GM12873 (cell line): ENCODE measurements around the gene ARHGAP6.

Experiments
- TF ChIP-seq, protein P1 (sequence below): IDR thresholded peaks from 2 replicates; pipeline ENCODE4 v1.5.1; 2012; ENCODE audit warnings: low read depth, mild to moderate bottlenecking, moderate library complexity, low read length, control low read depth; ENCODE audit not compliant: insufficient read depth; ENCODE audit errors: missing control alignments

Gene ARHGAP6

DNA sequence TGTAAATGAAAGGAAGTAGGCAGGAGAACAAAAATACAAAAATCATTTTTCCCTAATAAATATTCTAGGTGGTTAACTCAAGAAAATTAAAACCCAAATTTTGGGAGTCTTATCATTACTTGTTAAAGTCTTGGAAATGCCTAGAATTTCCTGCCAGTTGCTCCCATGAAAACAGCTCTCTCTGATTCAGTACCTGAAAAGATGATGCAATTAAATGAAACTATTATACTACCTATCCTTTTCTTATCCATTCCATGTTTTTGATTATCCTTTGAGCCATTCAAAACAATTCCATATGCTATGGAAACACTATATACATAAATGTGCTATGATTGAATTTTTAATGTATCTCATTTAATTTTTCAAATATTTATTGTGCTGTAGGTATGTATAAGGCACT, 423.0 kb downstream of the ARHGAP6 start:
- TF ChIP-seq, protein P1, sequence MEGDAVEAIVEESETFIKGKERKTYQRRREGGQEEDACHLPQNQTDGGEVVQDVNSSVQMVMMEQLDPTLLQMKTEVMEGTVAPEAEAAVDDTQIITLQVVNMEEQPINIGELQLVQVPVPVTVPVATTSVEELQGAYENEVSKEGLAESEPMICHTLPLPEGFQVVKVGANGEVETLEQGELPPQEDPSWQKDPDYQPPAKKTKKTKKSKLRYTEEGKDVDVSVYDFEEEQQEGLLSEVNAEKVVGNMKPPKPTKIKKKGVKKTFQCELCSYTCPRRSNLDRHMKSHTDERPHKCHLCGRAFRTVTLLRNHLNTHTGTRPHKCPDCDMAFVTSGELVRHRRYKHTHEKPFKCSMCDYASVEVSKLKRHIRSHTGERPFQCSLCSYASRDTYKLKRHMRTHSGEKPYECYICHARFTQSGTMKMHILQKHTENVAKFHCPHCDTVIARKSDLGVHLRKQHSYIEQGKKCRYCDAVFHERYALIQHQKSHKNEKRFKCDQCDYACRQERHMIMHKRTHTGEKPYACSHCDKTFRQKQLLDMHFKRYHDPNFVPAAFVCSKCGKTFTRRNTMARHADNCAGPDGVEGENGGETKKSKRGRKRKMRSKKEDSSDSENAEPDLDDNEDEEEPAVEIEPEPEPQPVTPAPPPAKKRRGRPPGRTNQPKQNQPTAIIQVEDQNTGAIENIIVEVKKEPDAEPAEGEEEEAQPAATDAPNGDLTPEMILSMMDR, result no peak

DNA sequence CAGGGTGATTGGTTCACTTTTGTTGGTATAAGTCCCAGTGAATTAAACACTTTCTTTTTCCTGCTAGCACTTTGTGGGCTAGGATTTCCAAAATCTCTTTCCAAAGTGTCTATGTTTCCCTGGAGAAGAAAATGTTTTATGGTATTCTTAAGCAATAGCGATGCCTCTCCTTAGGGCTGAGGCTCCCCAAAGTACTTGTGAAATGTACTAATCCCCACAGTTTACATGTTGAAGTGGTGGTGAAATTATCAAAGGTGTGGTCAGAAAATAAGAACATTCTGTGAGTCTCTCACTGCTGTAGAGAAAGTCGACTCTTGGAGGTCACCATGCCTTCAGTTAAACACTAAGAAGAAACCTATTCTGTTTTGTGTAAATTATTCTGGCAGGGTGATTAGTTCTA, 424.0 kb downstream of the ARHGAP6 start:
- TF ChIP-seq, protein P1, result no peak

DNA sequence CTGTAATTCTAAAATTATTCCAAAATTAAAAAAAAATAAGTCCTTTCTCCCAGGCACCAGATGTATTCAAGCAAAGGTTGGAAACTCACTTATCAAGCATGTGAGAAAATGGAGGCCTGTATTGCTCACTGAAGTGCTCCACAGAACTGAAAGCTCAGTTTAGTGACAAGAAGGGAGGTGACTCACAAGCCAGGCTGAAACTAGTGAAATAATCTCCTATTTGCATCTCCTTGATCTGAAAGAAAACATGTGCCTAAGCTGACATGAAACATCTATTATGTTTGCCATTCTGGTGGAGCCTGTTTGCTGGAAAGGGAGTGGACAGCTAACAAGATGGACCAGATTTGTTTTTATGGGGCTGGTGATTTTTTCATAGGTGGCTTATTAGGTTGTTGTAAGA, 426.5 kb downstream of the ARHGAP6 start:
- TF ChIP-seq, protein P1, result no peak

DNA sequence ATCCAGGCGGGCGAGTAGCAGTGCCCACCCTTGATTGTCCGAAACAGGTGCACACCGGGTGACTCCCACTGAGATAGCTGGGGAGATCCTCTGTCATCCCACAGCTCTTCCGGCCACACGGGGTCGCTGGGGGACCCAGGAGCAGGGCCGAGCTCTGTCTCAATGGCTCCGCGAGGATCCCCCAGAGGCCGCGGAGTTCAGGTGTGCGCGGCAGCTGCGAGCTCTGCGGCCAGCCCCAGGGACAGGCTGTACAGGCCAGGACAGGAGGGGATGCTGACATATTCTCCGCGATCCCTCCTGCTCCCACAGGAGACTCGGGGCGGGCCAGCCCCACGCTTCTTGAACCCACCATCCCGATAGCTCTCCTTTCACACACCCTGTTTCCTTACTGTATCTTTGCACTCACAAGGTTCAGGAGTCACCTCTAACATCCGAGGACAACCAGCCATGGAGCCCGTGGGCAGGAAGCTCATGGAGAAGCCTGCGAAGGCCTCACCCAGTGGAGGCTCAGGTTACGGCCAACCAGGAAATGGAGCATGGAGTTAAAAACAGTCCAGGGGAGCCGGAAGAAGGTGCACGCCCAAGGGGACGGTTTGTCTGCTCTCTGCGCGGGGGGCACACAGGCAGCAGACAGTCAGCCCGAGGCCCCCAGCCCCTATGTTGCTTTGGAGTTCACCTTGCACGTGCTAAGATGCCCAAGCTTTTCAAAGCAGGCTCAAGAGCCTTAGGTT, 450.4 kb downstream of the ARHGAP6 start:
- TF ChIP-seq, protein P1, result no peak

DNA sequence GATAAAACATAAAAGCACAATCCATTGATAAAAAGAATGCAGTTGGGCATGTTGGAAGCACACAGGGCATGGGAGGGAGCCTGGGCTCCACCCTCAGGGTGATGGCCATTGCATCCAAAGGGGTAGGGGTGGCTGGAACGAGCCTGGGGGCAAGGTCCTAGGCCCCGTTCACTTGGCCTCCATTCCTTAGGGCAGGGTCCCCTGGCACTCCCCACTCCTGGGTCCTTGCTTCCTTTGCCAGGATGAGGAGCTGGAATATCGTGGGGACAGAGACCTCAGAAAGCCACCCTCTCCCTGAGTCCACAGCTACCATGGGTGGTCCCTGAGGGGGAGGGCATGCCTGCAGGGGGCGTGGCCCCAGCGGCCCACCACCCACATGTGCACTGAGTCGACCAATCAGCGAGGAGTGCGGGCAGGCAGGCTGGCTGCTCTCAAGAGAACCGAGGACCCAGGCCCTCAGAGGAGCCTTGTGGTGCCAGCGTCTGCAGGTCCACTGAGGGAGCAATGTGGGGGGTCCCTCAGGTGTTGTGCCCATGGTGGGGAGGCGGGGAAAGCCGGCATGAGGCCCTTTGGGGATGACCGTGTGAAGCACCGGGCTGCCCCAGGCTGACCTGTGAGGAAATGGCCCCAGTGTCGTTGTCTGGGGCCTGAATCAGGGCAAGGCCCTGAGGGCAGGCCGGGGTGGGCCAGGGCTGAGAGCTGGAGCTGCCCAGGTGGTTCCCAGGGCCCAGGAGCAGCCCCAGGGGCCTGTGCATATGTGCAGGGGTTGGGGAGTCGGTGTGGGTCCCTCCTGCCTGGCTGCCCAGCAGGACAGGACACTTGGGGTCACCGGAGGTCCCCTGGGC, 451.2 kb downstream of the ARHGAP6 start:
- TF ChIP-seq, protein P1, result no peak

DNA sequence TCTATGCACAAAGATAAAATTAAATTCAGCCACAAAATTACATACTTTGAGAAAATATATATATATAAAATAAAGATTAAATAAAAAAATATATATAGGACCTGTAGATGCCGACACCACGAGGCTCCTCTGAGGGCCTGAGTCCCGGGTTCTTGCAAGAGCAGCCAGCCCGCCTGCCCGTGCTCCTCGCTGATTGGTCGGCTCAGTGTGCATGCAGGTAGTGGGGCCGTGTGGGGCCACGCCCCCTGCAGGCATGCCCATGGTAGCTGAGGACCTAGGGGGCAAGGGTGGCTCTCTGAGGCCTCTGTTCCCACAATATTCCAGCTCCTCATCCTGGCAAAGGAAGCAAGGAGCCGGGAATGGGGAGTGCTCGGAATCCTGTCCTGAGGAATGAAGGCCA, 453.0 kb downstream of the ARHGAP6 start:
- TF ChIP-seq, protein P1, result no peak

DNA sequence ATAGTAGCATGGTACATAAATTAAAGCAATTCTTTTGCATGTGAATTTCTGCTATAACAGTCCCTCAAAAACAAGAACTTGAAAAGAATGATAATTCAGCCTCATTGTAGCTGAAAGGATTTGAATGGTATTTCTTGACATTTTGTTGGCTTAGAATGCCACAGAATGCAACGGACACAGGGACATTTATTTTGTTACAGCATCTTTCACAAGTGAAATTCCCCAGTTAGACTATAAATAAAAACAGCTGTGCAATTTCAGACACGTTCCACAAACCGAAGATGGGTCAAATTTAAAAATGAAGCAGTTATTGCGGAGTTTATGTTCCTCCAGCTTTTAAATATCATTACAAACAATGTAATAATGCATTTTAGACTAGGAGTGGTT, 455.3 kb downstream of the ARHGAP6 start:
- TF ChIP-seq, protein P1, result no peak
